SK-N-SH treated with all-trans-retinoic acid at 6 μM for 48 hours (cell line): ENCODE data around the gene CYSRT1.

ENCODE experiments used
- ATAC-seq: fragments of 200-7000 bp; cut with Tn5 transposase; 3 replicates; pipeline ENCODE4 v1.9.1; 2020; ENCODE audit warnings: mild to moderate bottlenecking, moderate library complexity
- ARNTL ChIP-seq: fragments of 450-650 bp; formaldehyde crosslinking; IDR thresholded peaks from 2 replicates; pipeline ENCODE4 v1.5.0; 2020; ENCODE audit warnings: low read depth, mild to moderate bottlenecking, moderate library complexity, borderline replicate concordance
- BACH2 ChIP-seq: fragments of 250-450 bp; sonication (Bioruptor Pico); IDR thresholded peaks from 2 replicates; pipeline ENCODE4 v1.9.0; 2021; ENCODE audit warnings: mild to moderate bottlenecking, borderline replicate concordance
- CREB5 ChIP-seq: fragments of 250-450 bp; sonication (Bioruptor Pico); IDR thresholded peaks from 2 replicates; pipeline ENCODE4 v1.5.1; 2020; ENCODE audit warnings: low read depth, mild to moderate bottlenecking, moderate library complexity
- CSRNP3 ChIP-seq: fragments of 250-450 bp; sonication (Bioruptor Pico); IDR thresholded peaks from 2 replicates; pipeline ENCODE4 v1.5.1; 2021; ENCODE audit warnings: mild to moderate bottlenecking, moderate library complexity
- ESRRG ChIP-seq: fragments of 250-450 bp; sonication (Bioruptor Pico); IDR thresholded peaks from 2 replicates; pipeline ENCODE4 v1.6.1; 2021; ENCODE audit warnings: mild to moderate bottlenecking
- ISL1 ChIP-seq: fragments of 250-450 bp; sonication (Bioruptor Pico); IDR thresholded peaks from 2 replicates; pipeline ENCODE4 v2.1.2; 2022; ENCODE audit warnings: mild to moderate bottlenecking, moderate library complexity
- OSR1 ChIP-seq: fragments of 250-450 bp; sonication (Bioruptor Pico); IDR thresholded peaks from 2 replicates; pipeline ENCODE4 v1.8.0; 2022; ENCODE audit warnings: moderate library complexity, mild to moderate bottlenecking, inconsistent platforms
- POU6F1 ChIP-seq: fragments of 250-450 bp; sonication (Bioruptor Pico); IDR thresholded peaks from 2 replicates; pipeline ENCODE4 v1.8.0; 2021; ENCODE audit warnings: low read depth, mild to moderate bottlenecking, moderate library complexity, borderline replicate concordance
- PPARA ChIP-seq: fragments of 250-450 bp; sonication (Bioruptor Pico); IDR thresholded peaks from 2 replicates; pipeline ENCODE4 v1.5.0; 2020; ENCODE audit warnings: mild to moderate bottlenecking, borderline replicate concordance
- RARB ChIP-seq: fragments of 250-450 bp; sonication (Bioruptor Pico); IDR thresholded peaks from 2 replicates; pipeline ENCODE4 v1.8.0; 2021; ENCODE audit warnings: mild to moderate bottlenecking, moderate library complexity
- SNAI2 ChIP-seq: fragments of 250-450 bp; sonication (Bioruptor Pico); IDR thresholded peaks from 2 replicates; pipeline ENCODE4 v1.5.0; 2020; ENCODE audit warnings: mild to moderate bottlenecking, moderate library complexity
- TCF4 ChIP-seq: fragments of 250-450 bp; sonication (Bioruptor Pico); IDR thresholded peaks from 2 replicates; pipeline ENCODE4 v1.8.0; 2021; ENCODE audit warnings: mild to moderate bottlenecking, moderate library complexity, borderline replicate concordance
- TSHZ2 ChIP-seq: fragments of 250-450 bp; sonication (Bioruptor Pico); IDR thresholded peaks from 2 replicates; pipeline ENCODE4 v1.5.0; 2020; ENCODE audit warnings: mild to moderate bottlenecking, moderate library complexity
- ZC3H10 ChIP-seq: fragments of 250-450 bp; sonication (Bioruptor Pico); IDR thresholded peaks from 2 replicates; pipeline ENCODE4 v1.5.1; 2021; ENCODE audit warnings: mild to moderate bottlenecking, moderate library complexity
- ZFP3 ChIP-seq: fragments of 250-450 bp; sonication (Bioruptor Pico); IDR thresholded peaks from 2 replicates; pipeline ENCODE4 v1.5.0; 2020; ENCODE audit warnings: mild to moderate bottlenecking, moderate library complexity
- ZFP30 ChIP-seq: fragments of 450-650 bp; formaldehyde crosslinking; IDR thresholded peaks from 2 replicates; pipeline ENCODE4 v1.5.0; 2022; ENCODE audit warnings: mild to moderate bottlenecking, moderate library complexity
- ZNF565 ChIP-seq: fragments of 450-650 bp; formaldehyde crosslinking; conservative IDR thresholded peaks from 2 replicates; pipeline ENCODE4 v1.5.0; 2020; ENCODE audit warnings: low read depth, mild to moderate bottlenecking, moderate library complexity
- ZNF8 ChIP-seq: fragments of 450-650 bp; formaldehyde crosslinking; IDR thresholded peaks from 2 replicates; pipeline ENCODE4 v1.5.0; 2020; ENCODE audit warnings: mild to moderate bottlenecking, moderate library complexity
- TF ChIP-seq, protein P1 (sequence below): fragments of 250-450 bp; sonication (Bioruptor Pico); IDR thresholded peaks from 2 replicates; pipeline ENCODE4 v1.8.0; 2020; ENCODE audit warnings: mild to moderate bottlenecking, moderate library complexity, borderline replicate concordance

CYSRT1 gene

GRCh38 chr9:137198902-137199283 is 26.1 kb upstream of the CYSRT1 start:
- TF ChIP-seq TCF4 (no peak), ZFP30 (CRISPR knock-in tag) (no peak), TSHZ2 (CRISPR knock-in tag) (no peak), POU6F1 (CRISPR knock-in tag) (no peak), ARNTL (CRISPR knock-in tag) (no peak), RARB (CRISPR knock-in tag) (no peak), ESRRG (no peak), ZNF8 (no peak), ZNF565 (CRISPR knock-in tag) (no peak), PPARA (no peak), BACH2 (no peak), SNAI2 (CRISPR knock-in tag) (no peak), ISL1 (no peak), CREB5 (CRISPR knock-in tag) (no peak), ZFP3 (CRISPR knock-in tag) (no peak), CSRNP3 (CRISPR knock-in tag) (no peak)
- TF ChIP-seq, protein P1, sequence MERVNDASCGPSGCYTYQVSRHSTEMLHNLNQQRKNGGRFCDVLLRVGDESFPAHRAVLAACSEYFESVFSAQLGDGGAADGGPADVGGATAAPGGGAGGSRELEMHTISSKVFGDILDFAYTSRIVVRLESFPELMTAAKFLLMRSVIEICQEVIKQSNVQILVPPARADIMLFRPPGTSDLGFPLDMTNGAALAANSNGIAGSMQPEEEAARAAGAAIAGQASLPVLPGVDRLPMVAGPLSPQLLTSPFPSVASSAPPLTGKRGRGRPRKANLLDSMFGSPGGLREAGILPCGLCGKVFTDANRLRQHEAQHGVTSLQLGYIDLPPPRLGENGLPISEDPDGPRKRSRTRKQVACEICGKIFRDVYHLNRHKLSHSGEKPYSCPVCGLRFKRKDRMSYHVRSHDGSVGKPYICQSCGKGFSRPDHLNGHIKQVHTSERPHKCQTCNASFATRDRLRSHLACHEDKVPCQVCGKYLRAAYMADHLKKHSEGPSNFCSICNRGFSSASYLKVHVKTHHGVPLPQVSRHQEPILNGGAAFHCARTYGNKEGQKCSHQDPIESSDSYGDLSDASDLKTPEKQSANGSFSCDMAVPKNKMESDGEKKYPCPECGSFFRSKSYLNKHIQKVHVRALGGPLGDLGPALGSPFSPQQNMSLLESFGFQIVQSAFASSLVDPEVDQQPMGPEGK (CRISPR knock-in tag), result no peak
- no peak for ATAC-seq

GRCh38 chr9:137199411-137200121 is 25.4 kb upstream of the CYSRT1 start:
- no peak for TF ChIP-seq ZC3H10 (CRISPR knock-in tag)
- ATAC-seq, result no peak

DNA sequence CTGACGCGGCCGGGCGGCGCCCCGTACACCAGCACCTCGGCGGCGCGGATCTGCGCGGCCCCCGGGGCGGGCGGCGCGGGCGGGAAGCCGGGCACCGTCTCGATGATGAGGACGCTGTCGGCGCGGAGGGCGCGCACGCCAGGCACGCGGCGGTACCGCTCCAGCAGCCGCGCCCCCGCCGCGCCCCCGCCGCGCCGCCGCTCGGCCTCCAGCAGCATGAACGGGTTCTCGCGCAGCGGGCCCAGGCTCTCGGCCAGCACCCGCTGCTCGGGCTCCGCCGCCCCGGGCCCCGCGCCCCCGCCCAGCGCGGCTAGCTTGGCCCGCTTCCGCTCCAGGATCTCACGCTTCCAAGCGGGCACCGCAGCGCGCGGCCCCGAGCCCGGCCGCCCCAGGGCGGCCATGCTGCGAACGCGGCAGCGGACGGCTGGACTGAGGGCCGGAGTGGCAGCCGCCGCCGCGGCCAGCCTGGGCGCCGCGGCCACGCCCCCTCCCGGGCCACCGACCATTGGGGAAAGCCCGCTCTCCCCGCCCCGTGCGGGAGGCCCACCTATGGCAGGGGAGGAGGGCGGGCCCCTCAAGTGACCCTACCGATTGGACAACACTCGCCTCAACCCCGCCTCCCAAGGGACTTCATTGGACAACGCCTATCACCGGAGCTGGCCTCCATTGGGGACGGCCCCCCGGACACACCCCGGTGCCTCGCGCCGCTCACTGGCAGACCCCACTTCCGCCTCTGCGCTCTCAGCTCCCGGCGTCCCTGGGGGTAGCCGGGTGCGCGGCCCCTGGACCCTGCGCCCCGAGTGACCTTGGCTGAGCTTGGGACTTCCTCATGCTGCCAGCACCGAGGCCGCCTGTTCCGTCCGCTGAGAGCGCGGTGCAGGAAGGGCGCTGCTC is 24.4 kb upstream of the CYSRT1 start, which contains the start of gene TPRN:
TPRN (minus strand) TSS at position 431 of the 894 bp plus-strand sequence; CDS start at position 401, 30 bp downstream.
- peak; percentile 98 for ATAC-seq
- TF ChIP-seq CREB5 (CRISPR knock-in tag) (no peak), ZNF8 (no peak), OSR1 (CRISPR knock-in tag) (no peak), PPARA (no peak), ESRRG (no peak), POU6F1 (CRISPR knock-in tag) (no peak), TCF4 (no peak)
- TF ChIP-seq, protein P1 (CRISPR knock-in tag), result no peak
